Activated B cell treated with CpG ODN at 0.5 μM for 24 hours (primary cell): ENCODE results near the gene NPPC. TPM values are rescaled to one million over a fixed set of nuclear protein-coding genes. Genes with fewer than 3 reads are reported as not detected.

Experiments
- ATAC-seq: fragments of 200-7000 bp; cut with Tn5 transposase; one replicate; pipeline ENCODE4 v1.10.0; 2021; ENCODE audit warnings: low read depth, mild to moderate bottlenecking, moderate library complexity
- CTCF ChIA-PET: fragments of 350-600 bp; sonication (Branson Sonifier 250); formaldehyde crosslinking; loops from one replicate; lab custom pipeline; 2021; ENCODE audit warnings: antibody characterized with exemption; lab: Charles Lee
- POLR2A ChIA-PET: fragments of 350-600 bp; sonication (Branson Sonifier 250); formaldehyde crosslinking; loops from one replicate; lab custom pipeline; 2021; ENCODE audit warnings: antibody characterized with exemption; lab: Charles Lee
- DNase-seq: peaks from one replicate; pipeline ENCODE4 v3.0.0; 2022
- H3K27ac Mint-ChIP-seq: one replicate; pipeline ENCODE4 v1.8.0; 2020; ENCODE audit warnings: mixed read lengths
- H3K27me3 Mint-ChIP-seq: one replicate; pipeline ENCODE4 v1.8.0; 2021; ENCODE audit warnings: mixed read lengths
- H3K36me3 Mint-ChIP-seq: one replicate; pipeline ENCODE4 v1.8.0; 2021; ENCODE audit warnings: low read depth, mixed read lengths
- H3K4me1 Mint-ChIP-seq: one replicate; pipeline ENCODE4 v1.8.0; 2021; ENCODE audit warnings: mixed read lengths
- H3K4me3 Mint-ChIP-seq: one replicate; pipeline ENCODE4 v1.8.0; 2020; ENCODE audit warnings: mild to moderate bottlenecking, mixed read lengths
- H3K9me3 Mint-ChIP-seq: one replicate; pipeline ENCODE4 v1.8.0; 2020; ENCODE audit warnings: mixed read lengths
- CTCF ChIP-seq: fragments of 200-600 bp; IDR thresholded peaks from one replicate; pipeline ENCODE4 v1.8.0; 2022; ENCODE audit warnings: antibody characterized with exemption, mild to moderate bottlenecking
- intact Hi-C: fragments of 100-400 bp; cut with micrococcal nuclease; formaldehyde crosslinking; loops from one replicate; pipeline ENCODE4 v1.15.1; 2024
- total RNA-seq: library from RNA; stranded (reverse); gene quantifications from 2 replicates; pipeline ENCODE4 v1.2.3, GENCODE V29; 2022

NPPC gene
- total RNA-seq, 1 donor from 2014 or later: not detected

DNA sequence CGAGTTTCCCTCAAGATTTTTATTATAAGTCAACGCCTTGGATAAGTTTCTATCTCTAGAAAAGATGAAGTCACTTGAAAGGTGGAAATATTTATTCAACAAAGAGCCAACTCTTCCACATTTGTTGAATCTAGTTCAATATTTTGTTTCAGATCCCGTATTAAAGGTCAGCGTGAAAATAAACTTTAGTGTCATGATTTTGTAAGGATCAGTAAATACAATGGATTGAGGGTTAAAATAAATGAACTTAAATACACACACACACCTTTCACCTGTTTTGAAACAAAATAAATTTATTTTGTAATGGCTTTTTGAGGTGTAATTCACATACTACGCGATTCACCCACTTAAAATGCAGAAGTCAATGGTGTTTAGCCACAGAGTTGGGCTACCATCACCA is 16.0 kb upstream of the NPPC start:
- H3K36me3 Mint-ChIP-seq: no peaks in the 10 kb centered on the region
- intact Hi-C loops: no loop called here
- no peak for TF ChIP-seq CTCF
- H3K4me1 Mint-ChIP-seq: no peaks in the 10 kb centered on the region
- ChIA-PET POLR2A (no interaction called here), CTCF (no interaction called here)
- DNase-seq: no peak
- ATAC-seq: no peak
- H3K27ac Mint-ChIP-seq: no peak overlapping the region
- H3K9me3 Mint-ChIP-seq: no peaks in the 10 kb centered on the region
- peaks cover 4% of the 10 kb centered on the region for H3K27me3 Mint-ChIP-seq
- no peak overlapping the region for H3K4me3 Mint-ChIP-seq

- CTCF ChIA-PET: interaction anchor here (1.0 kb wide), 1 partner anchor 17 kb away, joined by 3 read pairs; no protein-coding TSS in a partner anchor
- ATAC-seq: no peak
These were observed 15.5 kb upstream of the NPPC start for GRCh38 chr2:231941673-231942072.

DNA sequence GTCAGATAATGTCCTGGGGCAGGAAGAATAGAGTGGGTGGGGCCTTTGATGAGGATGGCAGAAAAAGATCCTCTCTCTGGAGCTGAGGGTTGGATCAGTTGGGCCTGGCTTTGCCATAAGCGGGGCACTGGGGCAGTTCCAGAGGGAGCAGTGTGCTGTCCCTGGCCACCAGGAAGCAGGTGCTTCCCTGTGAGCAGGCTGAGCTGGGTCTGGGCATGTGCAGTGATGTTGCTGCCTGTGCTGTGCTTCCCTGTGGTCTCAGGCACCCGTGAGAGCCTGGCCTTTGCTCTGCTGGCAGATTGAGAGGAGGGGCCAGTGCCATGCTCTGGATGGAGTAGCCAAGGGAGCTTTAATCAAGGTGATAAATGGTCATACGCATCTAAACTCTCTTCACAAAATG is 14.6 kb upstream of the NPPC start:
- no peak for DNase-seq
- Mint-ChIP-seq H3K4me3 (no peak overlapping the region), H3K36me3 (no peaks in the 10 kb centered on the region), H3K27me3 (peaks cover 4% of the 10 kb centered on the region), H3K27ac (no peak overlapping the region), H3K9me3 (no peaks in the 10 kb centered on the region), H3K4me1 (no peaks in the 10 kb centered on the region)
- CTCF ChIA-PET: interaction anchor here (1.0 kb wide), 1 partner anchor 16 kb away, joined by 3 read pairs; no protein-coding TSS in a partner anchor
- intact Hi-C loops: no loop called here
- POLR2A ChIA-PET: no interaction called here
- no peak for ATAC-seq
- no peak for TF ChIP-seq CTCF

More at GRCh38 chr2:231941673-231942072, 15.5 kb upstream of the NPPC start:
- peaks cover 4% of the 10 kb centered on the region for H3K27me3 Mint-ChIP-seq
- H3K9me3 Mint-ChIP-seq: no peaks in the 10 kb centered on the region
- DNase-seq: no peak
- no peaks in the 10 kb centered on the region for H3K36me3 Mint-ChIP-seq
- no peaks in the 10 kb centered on the region for H3K4me1 Mint-ChIP-seq
- POLR2A ChIA-PET: no interaction called here
- H3K27ac Mint-ChIP-seq: no peak overlapping the region
- H3K4me3 Mint-ChIP-seq: no peak overlapping the region
- no peak for TF ChIP-seq CTCF
- intact Hi-C loops: no loop called here

GRCh38 chr2:231939022-231939421 is 12.8 kb upstream of the NPPC start:
- intact Hi-C loops: no loop called here

GRCh38 chr2:231937057-231937456 is 10.9 kb upstream of the NPPC start:
- intact Hi-C loops: no loop called here
- peaks cover 10% of the 10 kb centered on the region for H3K27me3 Mint-ChIP-seq
- no peak for TF ChIP-seq CTCF
- ChIA-PET CTCF (no interaction called here), POLR2A (interaction anchor here (0.7 kb wide), 1 partner anchor 1074 kb away, joined by 3 read pairs; no protein-coding TSS in a partner anchor)
- H3K36me3 Mint-ChIP-seq: no peaks in the 10 kb centered on the region
- H3K4me3 Mint-ChIP-seq: no peak overlapping the region
- peaks cover 17% of the 10 kb centered on the region for H3K4me1 Mint-ChIP-seq
- no peak overlapping the region for H3K27ac Mint-ChIP-seq
- no peaks in the 10 kb centered on the region for H3K9me3 Mint-ChIP-seq
- DNase-seq (no peak), ATAC-seq (no peak)

More at GRCh38 chr2:231939022-231939421, 12.8 kb upstream of the NPPC start:
- H3K4me1 Mint-ChIP-seq: peaks cover 5% of the 10 kb centered on the region
- POLR2A ChIA-PET: no interaction called here
- H3K4me3 Mint-ChIP-seq: no peak overlapping the region
- CTCF ChIA-PET: no interaction called here
- H3K27ac Mint-ChIP-seq: no peak overlapping the region
- peaks cover 4% of the 10 kb centered on the region for H3K27me3 Mint-ChIP-seq
- ATAC-seq: no peak
- no peak for TF ChIP-seq CTCF
- no peaks in the 10 kb centered on the region for H3K9me3 Mint-ChIP-seq
- no peak for DNase-seq
- H3K36me3 Mint-ChIP-seq: no peaks in the 10 kb centered on the region
